RWPE1 (cell line): ENCODE measurements around the gene RUNX1.

Experiments used
- CTCF ChIA-PET: fragments of 350-600 bp; sonication (Branson Sonifier 250); formaldehyde crosslinking; extraction: SDS; loops from one replicate; lab custom pipeline; 2021; lab: Yijun Ruan, JAX
- POLR2A ChIA-PET: fragments of 400-600 bp; formaldehyde crosslinking; extraction: SDS; loops from one replicate; lab custom pipeline; 2020; ENCODE audit warnings: antibody characterized with exemption; ENCODE audit not compliant: low non-redundant PET; lab: Yijun Ruan, JAX
- DNase-seq: peaks from one replicate; pipeline ENCODE4 v3.0.0; 2012; ENCODE audit warnings: low spot score
- H3K27ac ChIP-seq: fragments of 450-650 bp; 2 replicates; pipeline ENCODE4 v1.5.1; 2017
- TF ChIP-seq, protein P1 (sequence below): fragments of 450-650 bp; conservative IDR thresholded peaks from 2 replicates; pipeline ENCODE4 v1.5.1; 2017; ENCODE audit warnings: low read depth, mild to moderate bottlenecking

The RUNX1 gene

GRCh38 chr21:34836933-34837505 is 212.1 kb downstream of the RUNX1 start:
- ChIA-PET POLR2A (no interaction called here), CTCF (interaction anchor here (1.2 kb wide), 1 partner anchor 91 kb away, joined by 3 read pairs; no protein-coding TSS in a partner anchor)
- DNase-seq: no peak
- peak overlapping the region; percentile 63 for H3K27ac ChIP-seq
- TF ChIP-seq, protein P1, sequence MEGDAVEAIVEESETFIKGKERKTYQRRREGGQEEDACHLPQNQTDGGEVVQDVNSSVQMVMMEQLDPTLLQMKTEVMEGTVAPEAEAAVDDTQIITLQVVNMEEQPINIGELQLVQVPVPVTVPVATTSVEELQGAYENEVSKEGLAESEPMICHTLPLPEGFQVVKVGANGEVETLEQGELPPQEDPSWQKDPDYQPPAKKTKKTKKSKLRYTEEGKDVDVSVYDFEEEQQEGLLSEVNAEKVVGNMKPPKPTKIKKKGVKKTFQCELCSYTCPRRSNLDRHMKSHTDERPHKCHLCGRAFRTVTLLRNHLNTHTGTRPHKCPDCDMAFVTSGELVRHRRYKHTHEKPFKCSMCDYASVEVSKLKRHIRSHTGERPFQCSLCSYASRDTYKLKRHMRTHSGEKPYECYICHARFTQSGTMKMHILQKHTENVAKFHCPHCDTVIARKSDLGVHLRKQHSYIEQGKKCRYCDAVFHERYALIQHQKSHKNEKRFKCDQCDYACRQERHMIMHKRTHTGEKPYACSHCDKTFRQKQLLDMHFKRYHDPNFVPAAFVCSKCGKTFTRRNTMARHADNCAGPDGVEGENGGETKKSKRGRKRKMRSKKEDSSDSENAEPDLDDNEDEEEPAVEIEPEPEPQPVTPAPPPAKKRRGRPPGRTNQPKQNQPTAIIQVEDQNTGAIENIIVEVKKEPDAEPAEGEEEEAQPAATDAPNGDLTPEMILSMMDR: no peak

DNA sequence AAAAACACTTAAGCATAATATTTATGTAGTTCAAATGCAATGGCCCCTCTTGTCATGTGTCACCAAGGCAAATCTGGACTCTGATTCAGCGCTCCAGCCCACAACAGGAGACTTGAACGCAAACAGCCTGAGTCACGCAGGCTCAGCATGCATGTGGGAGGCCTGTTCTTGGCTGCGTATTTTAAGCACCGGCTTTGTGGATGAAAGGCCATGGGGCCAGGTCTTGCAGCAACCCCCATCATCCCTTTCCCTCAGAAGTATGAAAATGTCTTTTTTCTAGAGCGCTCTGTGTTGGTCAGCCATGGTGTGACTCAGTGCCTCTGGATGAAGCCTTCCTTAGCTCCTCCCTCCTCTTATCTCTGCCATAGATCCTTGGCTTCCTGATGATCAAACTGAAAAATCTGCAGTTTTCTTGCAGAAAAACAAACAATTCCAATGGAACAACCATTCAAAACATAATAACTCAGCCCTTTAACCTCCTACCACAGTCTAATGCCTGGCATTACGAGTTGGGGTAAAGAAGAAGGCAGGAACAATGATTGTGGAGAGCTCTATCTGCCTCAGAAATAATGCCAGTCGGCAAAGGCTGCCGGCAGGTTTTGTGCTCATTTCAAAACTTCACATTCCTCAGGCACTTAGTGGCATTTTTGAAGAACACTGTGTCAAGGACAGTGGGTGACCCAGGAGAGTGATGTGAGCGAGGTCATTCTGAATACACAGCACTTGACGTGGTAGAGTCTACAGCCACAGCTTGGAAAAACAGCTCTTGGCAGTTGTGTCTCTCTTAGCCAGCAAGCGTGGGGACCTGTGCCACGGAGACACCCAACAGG is 212.8 kb downstream of the RUNX1 start:
- H3K27ac ChIP-seq: peak overlapping the region; percentile 63
- ChIA-PET CTCF (interaction anchor here (1.2 kb wide), 1 partner anchor 91 kb away, joined by 3 read pairs; no protein-coding TSS in a partner anchor), POLR2A (no interaction called here)
- TF ChIP-seq, protein P1: no peak
- no peak for DNase-seq

DNA sequence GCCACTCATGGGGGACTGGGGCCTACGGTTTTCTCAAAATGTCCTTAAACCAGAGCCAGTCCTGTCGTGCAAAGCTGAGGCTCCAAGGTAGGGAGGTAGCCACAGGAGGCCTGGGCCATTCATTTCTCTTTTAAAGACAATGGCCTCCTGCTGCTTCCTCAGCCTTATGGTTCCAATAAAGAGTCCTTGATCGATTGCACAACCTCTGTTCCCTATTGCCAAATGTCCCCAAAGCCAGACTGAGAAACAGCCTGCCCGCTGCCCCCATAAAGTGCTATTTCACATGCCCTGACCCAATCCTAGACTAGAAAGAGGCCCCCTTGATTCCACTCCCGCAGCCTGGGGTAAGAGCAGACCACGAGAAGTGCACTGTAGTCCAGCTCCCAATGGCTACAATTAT is 213.6 kb downstream of the RUNX1 start:
- CTCF ChIA-PET: no interaction called here
- peak overlapping the region; percentile 63 for H3K27ac ChIP-seq
- no peak for DNase-seq
- POLR2A ChIA-PET: no interaction called here
- TF ChIP-seq, protein P1: no peak

GRCh38 chr21:34834852-34835501 is 214.1 kb downstream of the RUNX1 start:
- TF ChIP-seq, protein P1: no peak

DNA sequence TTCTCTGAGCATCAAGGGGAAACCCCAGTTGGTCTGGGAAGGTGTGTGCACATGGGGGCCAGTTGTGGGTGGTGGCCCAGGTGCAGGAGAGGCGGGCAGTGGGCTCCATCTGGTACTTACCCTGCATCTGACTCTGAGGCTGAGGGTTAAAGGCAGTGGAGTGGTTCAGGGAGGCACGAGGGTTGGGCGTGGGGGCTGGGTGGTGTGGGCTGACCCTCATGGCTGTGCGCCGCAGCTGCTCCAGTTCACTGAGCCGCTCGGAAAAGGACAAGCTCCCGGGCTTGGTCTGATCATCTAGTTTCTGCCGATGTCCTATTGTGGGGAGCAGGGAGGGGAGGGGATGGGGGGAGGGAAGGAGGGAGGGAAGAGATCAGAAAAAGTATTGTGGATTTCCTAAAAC is 214.8 kb downstream of the RUNX1 start:
- TF ChIP-seq, protein P1: no peak
- no peak for DNase-seq
- peak overlapping the region; percentile 63 for H3K27ac ChIP-seq
- POLR2A ChIA-PET: no interaction called here
- CTCF ChIA-PET: interaction anchor here (1.3 kb wide), 1 partner anchor 142 kb away, joined by 3 read pairs; no protein-coding TSS in a partner anchor

More at GRCh38 chr21:34834852-34835501, 214.1 kb downstream of the RUNX1 start:
- POLR2A ChIA-PET: no interaction called here
- CTCF ChIA-PET: interaction anchor here (0.5 kb wide), 1 partner anchor 171 kb away, joined by 4 read pairs; no protein-coding TSS in a partner anchor
- no peak for DNase-seq
- peak overlapping the region; percentile 63 for H3K27ac ChIP-seq

GRCh38 chr21:34833465-34833864 is 215.6 kb downstream of the RUNX1 start:
- TF ChIP-seq, protein P1: no peak
- POLR2A ChIA-PET: no interaction called here
- no peak overlapping the region for H3K27ac ChIP-seq
- CTCF ChIA-PET: interaction anchor here (0.6 to 1.3 kb wide), 2 partner anchors 55 to 141 kb away, joined by 3 read pairs; no protein-coding TSS in a partner anchor
- DNase-seq: no peak
